Superior temporal gyrus (tissue), 1 donor: ENCODE results near the gene FGF14.

Experiments
- DNase-seq: peaks from one replicate; pipeline ENCODE4 v3.0.0-alpha.2; 2016; ENCODE audit errors: extremely low spot score

Gene FGF14

DNA sequence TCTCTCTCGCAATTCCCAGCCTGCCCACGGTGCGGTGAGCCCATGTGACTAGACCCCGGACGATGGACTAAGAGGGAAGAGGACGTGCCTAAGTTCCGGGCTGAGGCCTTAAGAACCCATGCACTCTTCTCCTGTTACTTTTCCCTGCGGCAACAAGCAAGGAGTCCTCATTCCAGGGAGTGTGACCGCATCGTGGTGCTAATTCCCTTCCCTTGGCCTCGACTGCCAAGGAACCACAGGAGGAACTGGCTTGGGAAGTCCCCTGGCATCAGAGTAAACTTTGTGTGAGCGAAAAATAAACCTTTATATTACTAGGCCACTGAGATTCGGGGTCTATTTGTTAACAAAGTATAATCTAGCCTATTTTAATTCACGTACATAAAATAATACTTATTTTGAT lies 34.0 kb downstream of the FGF14 start:
- DNase-seq, result no peak

DNA sequence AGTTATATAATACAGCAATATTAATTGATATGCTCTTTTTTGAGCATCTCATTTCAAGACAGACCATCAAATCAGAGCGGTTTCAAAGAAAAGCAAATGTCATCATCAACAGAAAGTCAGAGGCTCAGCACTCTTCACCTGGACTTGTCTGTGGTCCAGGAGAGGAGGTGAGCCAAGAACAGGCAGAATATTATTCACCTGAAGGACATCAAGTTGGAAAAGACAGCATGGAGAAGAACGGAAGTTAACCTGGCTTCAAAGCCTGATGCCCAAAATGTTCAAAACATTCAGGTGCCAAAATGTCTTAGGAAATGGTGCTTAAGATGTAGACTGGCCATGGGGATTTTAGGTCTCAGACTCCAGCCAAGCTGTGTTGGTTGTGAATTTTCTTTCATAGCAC lies 40.7 kb downstream of the FGF14 start:
- no peak for DNase-seq

DNA sequence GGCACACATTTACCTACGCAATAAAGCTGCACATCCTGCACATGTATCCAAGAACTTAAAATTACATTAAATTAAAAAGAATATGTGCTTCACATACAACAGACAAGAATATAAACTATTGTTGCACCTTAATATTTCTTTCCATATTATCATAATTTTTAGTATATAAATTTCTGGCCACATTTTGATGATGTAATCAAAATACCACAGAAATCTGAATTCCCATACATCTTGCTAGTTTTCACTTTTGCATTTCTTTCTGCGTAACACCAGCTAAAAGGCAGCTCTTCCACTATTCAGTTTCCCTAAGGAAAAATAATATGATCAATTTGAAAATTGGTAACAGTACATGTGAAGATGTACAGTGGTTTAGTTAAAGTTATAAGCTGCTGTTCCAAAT lies 42.6 kb downstream of the FGF14 start:
- DNase-seq, result no peak

DNA sequence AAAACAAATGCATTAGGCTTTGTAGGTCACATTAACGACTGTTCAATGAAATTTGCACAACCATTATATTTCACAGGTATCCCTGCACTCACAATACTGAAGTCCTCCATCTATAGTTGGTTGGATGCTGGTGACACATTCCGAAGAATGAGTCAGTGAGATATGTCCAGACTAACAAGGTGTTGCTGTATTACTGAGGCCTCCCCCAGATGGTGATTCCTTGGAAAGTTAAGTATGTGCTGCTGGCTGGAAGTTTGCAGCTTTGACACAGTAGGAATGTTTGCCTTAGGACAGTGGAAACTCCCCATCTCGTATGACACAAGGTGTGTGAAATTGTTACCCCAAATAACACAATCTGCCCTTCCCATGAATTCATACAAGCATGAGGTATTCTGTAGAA lies 46.6 kb downstream of the FGF14 start:
- DNase-seq, result no peak

DNA sequence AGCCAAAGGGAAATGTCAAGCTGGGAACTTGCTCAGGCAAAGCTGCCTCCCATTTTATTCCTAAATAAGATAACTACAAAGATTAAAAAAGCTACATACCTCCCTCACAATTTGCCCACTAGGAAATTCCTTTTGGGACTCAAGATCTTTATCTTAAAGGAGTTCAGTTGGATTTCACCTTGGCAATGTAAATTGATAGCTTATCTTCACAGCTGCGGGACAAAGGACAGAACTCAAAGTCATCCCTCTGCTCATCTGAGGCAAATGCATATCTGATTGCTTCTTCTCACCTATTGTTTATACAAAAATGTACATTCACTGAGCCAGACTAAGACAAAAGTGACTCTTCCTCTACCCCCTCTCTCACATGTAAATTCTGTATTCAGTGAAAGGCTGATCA lies 47.8 kb downstream of the FGF14 start:
- DNase-seq, result no peak

DNA sequence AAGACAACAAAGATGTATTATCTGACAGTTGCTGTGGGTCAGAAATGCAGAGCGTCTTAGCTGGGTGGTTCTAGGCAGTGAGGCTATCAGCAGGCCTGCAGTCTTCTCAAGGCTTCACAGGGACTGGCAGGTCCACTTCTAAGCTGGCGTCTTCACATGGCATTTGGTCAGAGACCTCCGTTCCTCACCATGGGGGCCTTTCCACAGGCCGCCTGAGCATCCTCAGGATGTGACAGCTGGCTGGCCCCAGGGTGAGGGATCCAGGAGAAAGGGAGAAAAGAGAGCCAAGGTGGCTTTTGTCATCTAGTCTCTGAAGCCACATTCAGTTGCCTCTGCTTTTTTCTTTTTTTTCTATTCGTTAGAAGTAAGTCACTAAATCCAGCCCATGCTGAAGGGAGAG lies 50.3 kb downstream of the FGF14 start:
- no peak for DNase-seq

DNA sequence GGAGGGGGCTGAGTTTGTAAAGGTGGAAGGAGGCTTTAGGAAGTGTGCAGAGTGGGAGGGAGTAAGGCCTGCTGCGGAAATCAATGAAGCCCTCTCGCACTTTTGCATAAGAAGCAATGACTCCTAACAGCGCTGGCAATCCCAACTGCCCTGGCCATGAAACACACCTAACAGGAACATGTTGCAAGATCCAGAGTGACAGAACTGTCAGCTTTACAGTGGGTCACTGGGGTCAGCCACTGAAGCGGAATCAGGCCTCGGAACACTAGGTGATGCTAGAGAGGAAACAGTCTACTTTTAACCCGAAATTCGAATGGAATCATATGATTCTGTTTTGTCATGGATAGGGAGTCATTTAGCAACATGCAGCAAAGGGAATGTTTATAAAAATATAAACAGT lies 54.4 kb downstream of the FGF14 start:
- no peak for DNase-seq

DNA sequence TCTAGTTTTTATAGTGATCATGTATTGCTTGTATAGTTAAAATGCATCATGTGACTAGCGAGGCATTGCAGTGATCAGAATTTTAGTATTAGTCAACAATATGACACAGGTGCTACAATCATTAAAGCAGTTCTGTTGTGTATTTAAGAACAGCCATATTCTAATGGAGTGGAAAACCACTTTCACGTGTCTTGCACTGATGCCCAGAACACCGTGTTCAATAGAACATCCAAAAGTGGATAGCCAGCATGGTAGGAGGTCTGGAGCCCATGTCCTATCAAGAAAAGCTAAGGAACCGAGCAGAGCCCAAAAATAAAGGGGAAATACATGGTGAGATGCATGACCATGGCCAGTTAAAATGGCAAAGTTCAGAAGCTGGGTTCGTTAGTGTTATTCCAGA lies 55.1 kb downstream of the FGF14 start:
- DNase-seq, result no peak

DNA sequence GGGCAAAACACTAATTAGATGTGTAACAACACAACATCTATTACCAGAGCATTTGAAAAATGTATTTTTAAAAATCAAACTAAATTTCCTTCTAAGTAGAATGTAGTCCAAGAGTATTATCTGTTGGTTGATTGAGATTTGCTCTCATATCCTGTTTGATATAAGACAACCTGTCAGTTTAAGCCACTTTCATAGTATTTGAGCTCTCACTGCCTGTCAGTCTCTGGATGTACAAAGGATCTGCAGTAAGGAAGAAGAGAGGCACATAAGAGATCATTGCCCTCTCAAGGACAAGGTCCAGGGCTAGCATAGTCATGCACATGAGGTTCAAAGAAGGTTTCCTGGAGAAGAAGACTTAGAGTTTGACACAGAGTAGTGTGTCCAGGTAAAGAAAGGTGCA lies 57.4 kb downstream of the FGF14 start:
- DNase-seq, result no peak

DNA sequence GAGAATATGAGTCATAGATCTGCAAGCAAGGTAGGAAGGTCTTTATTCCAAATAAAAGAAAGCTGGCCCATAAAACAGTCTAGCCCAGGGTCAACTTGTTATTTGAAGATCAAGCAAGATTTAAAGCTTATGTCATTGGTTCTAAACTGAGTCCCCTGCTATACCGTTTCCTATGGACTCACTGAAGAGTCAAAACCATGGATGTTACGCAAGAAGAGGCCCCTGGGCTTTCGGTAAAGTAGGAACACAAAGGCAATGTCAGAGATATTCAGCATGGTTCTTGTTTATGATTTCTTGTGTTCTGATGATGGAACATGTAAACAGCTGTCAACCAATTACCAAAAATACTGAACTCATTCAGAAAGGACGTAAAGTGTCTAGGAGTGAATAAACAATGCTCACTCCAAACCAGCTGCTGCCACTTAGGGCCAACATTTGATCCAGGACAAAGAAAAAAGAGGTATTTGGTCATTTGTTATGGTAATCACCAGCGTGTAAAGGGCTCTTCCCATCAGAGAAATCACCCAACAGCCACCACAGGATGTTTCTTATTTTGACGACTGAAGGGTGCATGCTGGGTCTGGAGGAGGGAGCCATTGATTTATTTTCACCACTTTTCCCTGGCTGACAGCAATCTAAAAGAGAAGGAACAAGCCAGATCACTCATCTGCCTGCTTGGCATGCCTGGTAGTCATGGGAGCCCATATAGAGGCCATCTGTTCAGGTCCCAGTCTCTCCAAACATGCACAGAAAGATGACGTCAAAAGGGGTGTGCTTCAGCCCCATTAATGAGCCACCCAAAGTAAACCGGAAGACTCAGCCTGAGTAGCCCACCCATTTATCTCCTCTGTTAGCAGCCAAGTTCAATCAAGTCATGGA lies 68.3 kb downstream of the FGF14 start:
- no peak for DNase-seq

DNA sequence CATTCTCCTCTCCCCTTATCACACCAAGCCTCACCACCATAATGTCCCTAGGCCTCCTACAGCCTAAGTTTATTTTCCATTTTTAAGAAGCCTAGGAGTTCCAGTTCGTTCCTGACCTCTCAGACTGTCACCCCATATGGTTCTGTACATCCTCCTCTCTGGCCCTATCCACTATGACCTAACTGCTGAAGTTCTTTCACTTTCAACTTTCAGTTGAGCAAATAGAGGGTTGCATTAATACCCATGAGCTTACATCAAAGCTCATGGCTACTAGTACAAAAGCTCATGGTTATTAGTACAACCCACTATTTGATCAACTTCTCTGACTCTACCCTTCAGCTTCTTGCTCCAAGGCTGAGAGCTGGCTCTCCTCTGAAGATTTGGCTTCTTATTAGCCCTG lies 72.9 kb downstream of the FGF14 start:
- DNase-seq, result no peak

DNA sequence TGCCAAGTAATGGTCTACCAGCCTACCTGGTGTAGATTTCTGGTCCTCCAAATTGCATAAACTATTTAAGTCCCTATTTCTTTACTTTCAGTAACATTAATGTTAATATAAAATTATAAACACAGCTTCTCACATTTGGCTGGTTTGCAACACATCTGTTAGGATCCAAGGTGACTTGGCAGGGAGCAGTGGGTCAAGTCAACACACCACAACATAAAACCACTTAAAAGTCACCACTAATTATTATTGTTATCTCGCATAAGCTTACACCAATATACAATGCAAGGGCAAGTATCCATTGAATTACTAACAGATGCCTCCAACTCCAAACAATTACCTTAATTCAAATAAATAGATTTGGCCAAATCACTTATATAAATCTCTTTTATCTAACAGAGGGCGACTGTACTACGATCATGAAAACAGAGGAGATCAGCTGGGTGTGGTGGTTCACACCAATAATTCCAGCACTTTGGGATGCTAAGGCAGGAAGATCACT lies 74.7 kb downstream of the FGF14 start:
- no peak for DNase-seq

DNA sequence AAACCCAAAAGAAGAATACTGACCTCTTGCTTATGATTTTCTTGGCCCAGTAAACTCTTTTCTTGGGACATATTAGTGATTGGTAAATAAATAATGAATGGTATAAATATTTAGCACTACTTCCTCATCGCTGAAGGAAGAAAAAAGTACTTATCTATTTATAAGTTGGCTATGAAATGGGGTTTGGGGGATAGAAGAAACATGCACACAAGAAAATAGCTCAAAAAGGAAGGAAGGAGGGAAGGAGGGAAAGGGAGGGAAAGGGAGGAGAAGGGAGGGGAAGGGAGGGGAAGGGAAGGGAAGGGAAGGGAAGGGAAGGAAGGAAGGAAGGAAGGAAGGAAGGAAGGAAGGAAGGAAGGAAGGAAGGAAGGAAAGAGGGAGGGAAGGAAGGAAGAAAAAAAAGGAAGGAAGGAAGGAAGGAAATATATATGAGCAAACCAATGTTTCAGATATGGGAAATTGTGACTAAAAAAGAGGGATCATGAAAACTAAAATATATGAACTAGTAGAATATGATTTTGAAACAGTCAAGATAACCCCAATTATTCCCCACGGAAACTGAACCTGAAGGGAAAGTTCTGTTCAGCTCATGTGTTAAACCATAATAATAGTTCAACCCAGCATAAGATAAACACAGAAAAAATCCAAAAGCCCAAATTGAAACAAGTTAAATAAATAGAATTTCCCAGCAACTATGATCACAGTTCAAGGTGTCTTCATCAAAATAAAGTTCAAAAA lies 75.3 kb downstream of the FGF14 start:
- no peak for DNase-seq

DNA sequence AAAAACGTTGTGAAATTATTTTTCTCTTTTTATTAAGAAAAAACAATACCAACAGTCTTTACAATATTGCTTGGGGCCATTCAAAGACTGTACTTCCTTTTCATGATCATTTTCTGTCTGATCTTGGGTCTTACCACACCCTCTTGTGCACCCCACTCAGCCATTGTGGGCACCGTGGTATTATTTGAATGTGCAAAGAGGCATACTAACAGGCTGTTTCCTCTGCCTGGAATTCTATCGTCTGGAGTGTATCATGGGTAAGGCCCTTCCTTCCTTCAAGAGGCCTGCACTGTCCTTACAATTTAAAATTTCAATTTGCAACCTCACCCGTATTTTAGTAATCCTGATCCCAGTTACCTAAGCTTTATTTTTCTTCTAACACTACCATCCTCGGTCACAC lies 76.5 kb downstream of the FGF14 start:
- no peak for DNase-seq

DNA sequence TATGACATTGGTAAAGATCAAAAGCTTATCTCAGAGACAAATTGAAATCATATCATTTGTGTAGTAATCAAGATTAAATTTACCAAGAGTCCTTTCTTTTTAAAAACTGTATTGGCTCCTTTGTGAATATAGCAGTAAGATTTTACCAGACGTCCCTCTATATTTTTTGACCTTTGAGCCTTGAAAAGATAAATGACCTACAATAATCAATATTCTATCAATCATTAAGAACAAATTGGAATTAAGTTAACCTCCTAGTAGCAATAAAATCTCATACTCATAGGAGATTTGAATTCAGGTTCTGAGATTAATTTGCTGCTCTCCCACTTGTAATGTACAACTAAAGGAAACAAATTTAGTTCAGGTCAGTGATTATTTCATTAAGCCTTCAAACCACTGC lies 78.3 kb downstream of the FGF14 start:
- no peak for DNase-seq

DNA sequence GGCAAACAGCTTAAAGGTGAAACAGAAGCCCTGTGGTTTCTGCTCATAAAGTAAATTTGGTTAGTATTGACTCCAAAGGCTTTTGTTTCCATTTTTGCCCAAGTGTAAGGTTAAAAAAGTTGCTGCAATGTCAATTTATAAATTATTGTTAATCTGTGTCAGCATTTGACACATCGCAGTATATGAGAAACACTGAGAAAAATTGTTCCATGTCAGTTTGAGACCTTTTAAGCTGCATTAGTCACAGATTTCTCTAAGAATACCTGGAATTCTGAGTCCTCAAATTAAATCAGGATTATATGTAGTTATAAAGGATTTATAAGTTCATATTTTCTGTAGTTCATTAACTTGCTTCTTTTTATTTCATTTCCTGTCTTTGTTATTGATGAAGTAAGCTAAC lies 78.8 kb downstream of the FGF14 start:
- no peak for DNase-seq

DNA sequence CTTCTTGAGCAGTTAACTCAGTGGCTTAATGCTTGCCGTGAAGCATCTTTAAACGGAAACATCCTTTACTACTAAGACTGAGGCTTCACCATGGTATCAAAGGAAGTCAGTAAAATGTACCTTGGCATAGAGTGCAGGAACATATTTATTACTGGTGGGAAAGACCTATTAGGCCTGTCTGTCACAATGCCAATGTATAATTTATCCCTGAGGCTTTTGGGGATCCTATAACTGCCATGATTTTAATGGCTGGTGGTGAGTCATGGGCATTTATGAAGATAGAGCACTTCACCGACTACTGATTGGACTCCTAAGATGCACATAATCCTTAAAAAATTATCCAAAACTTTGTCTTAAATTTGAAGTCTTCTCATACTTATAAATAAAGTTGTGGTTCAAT lies 79.6 kb downstream of the FGF14 start:
- DNase-seq, result no peak

DNA sequence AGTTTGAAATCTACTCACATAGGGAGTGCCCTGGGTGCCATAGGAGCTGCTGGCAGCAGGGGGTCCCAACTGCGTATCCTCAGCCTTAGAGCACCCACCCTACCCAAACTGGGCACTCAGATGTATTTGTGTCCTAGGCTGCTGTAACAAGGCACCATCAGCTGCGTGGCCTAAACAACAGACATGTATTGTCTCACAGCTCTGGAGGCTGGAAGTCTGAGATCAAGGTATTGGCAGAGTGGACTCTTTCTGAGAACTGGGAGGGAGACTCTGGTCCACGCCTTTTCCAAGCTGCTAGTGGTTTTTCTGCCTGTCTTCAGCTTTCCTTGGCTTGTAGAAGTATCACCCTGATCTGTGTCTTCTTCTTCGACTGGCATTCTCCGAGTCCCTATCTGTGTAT lies 83.6 kb downstream of the FGF14 start:
- DNase-seq, result no peak

DNA sequence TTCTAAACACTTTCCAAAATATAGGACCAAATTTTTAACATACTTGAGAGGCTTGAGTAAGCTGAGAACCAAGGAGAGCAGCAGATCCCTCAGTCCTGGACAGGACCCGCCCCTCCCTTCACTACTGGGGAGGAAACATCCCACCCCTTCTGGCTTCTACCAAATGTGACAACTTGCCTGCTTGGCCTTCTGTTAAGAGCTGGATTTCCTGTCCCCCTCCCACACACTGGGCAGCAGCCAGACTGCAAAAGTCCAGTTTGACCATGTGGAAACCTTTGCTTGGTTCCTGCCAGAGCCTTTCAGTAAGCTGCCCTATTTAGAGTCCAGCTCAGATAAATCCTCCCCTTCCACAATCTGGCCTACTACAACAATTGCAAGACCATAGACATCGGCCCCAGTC lies 84.3 kb downstream of the FGF14 start:
- DNase-seq, result no peak

DNA sequence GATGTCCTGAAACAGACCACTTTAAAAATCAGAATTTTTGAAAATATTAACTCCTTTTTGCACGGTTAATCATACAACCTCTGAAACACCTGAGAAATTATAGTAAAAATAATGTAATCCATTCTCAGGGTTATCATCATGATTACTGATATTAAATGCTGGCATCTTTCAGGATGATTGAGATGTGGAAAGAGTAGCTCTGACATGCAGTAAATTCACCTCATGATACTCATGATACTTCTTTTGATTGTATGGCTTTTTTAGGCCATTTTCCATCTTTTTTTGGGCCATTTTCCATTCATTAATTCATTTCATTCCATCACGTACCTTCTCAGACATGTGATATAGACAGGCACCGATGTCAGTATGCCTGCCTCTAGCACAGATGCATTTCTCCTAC lies 85.1 kb downstream of the FGF14 start:
- DNase-seq, result no peak

DNA sequence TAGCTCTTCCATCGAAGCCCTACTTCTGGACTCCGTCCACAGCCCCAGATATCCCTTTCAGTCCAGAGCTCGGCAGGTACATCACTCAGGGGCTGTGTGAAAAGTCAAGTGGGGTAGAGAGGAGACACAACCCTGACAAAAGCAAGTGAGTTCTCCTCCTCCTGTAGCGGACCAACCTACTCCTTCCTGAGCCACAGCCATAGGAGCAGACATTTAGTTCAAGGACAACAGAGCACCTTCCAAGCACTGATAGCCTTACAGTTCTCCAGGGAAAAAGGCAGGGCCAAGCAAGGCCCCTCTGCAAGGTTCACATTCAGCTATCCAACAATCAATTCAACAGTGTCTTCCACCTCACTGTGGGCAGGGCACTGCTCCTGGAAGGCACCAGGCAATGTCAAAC lies 89.0 kb downstream of the FGF14 start:
- DNase-seq, result no peak

DNA sequence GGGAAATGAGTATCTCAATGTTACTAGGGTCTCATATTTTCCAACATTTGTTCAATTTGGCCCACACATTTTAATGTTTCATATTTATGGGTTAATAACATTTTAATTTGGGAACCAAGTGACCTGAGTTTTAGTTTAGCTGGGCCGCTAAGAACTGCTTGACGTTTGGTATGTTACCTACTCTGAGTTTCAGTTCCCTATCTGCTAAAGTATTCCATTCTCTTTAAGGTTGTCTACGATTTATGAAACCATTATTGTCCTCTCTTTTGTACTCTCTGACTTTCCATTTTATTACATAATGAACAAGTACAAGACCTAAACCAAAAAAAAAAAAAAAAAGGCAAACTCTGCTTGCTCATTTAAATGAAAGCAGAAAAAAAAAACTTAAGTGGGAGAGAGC lies 89.9 kb downstream of the FGF14 start:
- DNase-seq, result no peak

DNA sequence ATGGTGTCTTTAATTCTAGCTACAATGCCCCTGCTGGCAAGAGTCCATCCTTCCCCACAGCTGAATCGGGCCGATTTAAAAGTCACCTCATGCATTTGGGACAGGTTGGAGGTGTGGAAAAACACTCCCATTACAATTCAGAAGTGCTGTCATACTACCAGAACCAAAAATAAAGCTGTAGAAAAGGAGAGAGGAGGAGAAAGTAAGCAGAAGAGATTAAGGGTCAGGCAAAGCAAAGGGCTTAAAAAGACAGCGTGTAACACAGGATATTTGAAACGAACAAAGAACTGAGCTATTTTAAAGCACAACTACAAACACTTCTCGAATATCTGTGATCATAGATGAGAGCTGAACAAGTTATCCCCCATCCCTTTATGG lies 90.4 kb downstream of the FGF14 start:
- DNase-seq, result no peak
